Bronchial epithelial cell (primary cell): ENCODE results near the gene KCNAB1. TPM values are rescaled to one million over a fixed set of nuclear protein-coding genes. Genes with fewer than 3 reads are reported as not detected.
A peak's percentile ranks its signal among the peaks of the same experiment; 100 is the strongest.

ENCODE experiments used
- DNase-seq: peaks from one replicate; pipeline ENCODE4 v3.0.0-alpha.2; 2010; ENCODE audit warnings: low read depth
- FAIRE-seq: peaks from 2 replicates; lab custom pipeline; 2011; peaks lifted over from hg19 to GRCh38; lab: Jason Lieb, UNC
- H3K27me3 ChIP-seq: 2 replicates; pipeline ENCODE4 v1.5.1; 2011; ENCODE audit warnings: low read length; ENCODE audit not compliant: control insufficient read depth, insufficient read depth
- H3K36me3 ChIP-seq: 2 replicates; pipeline ENCODE4 v1.5.1; 2011; ENCODE audit warnings: low read length; ENCODE audit not compliant: control insufficient read depth, insufficient read depth
- H3K4me3 ChIP-seq: 2 replicates; pipeline ENCODE4 v1.5.1; 2011; ENCODE audit warnings: mild to moderate bottlenecking, low read depth, low read length, control low read depth
- total RNA-seq: library from RNA; depleted of rRNA; stranded (reverse); fragments of >200 nt; gene quantifications from 2 replicates; pipeline ENCODE4 v1.2.1, GENCODE V29; 2014
- TF ChIP-seq, protein P1 (sequence below): IDR thresholded peaks from 2 replicates; pipeline ENCODE4 v1.5.1; 2011; ENCODE audit warnings: mild to moderate bottlenecking, moderate library complexity, low read length, control low read depth, inconsistent platforms; ENCODE audit not compliant: insufficient read depth, severe bottlenecking

The KCNAB1 gene
- total RNA-seq, 1 donor from 2014 or later = 0.26 TPM

DNA sequence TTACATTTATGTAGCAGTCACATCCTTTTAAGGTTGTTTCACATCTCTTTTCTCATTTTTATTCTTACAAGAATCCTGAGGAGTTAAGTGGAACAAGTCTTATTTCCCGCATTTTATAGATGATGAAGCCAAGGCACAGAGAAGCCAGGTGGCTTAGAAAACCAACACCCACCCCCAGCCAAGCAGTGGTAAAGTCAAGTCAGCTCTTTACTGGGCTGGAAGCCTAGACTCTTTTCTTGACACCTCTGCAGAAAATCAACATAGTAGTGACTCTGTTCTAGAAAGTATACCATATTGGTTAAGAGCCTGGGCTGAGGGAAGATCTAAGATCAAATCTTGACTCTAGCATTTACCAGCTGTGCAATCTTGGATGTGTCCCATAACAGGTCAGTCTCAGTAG is 195.7 kb downstream of the KCNAB1 start:
- no peak for FAIRE-seq
- no peaks in the 10 kb centered on the region for H3K27me3 ChIP-seq
- H3K4me3 ChIP-seq = no peak overlapping the region
- DNase-seq = no peak
- H3K36me3 ChIP-seq = no peaks in the 10 kb centered on the region
- TF ChIP-seq, protein P1, sequence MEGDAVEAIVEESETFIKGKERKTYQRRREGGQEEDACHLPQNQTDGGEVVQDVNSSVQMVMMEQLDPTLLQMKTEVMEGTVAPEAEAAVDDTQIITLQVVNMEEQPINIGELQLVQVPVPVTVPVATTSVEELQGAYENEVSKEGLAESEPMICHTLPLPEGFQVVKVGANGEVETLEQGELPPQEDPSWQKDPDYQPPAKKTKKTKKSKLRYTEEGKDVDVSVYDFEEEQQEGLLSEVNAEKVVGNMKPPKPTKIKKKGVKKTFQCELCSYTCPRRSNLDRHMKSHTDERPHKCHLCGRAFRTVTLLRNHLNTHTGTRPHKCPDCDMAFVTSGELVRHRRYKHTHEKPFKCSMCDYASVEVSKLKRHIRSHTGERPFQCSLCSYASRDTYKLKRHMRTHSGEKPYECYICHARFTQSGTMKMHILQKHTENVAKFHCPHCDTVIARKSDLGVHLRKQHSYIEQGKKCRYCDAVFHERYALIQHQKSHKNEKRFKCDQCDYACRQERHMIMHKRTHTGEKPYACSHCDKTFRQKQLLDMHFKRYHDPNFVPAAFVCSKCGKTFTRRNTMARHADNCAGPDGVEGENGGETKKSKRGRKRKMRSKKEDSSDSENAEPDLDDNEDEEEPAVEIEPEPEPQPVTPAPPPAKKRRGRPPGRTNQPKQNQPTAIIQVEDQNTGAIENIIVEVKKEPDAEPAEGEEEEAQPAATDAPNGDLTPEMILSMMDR = no peak

DNA sequence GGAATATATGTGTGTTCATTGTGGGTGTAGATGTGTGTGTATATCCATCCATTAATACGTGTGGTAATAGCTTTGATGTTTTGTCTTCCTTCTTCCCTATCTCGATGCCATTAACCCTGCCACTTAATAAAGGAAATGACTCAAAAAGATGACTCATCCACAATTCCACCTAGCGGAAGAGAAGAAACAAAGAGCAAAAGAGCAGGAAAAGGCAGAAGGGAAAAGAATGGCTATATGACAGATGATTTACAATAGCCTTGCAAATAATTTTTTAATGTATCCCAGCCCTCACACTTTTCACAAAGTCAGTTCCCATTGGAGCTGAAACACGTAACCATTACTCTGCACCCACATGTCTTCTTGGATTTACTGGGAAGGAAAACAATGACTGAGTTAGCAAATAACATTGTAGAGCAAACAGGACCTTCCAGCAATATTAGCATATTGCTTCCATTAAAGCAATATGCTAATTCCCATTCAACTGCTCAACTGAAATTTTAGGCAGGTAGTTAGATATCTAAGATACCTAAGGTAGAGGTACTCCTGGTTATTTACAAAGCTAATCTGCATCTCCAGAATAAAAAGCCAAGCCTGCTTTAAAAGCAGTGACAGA is 197.2 kb downstream of the KCNAB1 start:
- peak; percentile 89 for DNase-seq
- Histone ChIP-seq H3K4me3 (no peak overlapping the region), H3K36me3 (no peaks in the 10 kb centered on the region), H3K27me3 (no peaks in the 10 kb centered on the region)
- FAIRE-seq = peak; percentile 32
- TF ChIP-seq, protein P1 = peak; percentile 2

DNA sequence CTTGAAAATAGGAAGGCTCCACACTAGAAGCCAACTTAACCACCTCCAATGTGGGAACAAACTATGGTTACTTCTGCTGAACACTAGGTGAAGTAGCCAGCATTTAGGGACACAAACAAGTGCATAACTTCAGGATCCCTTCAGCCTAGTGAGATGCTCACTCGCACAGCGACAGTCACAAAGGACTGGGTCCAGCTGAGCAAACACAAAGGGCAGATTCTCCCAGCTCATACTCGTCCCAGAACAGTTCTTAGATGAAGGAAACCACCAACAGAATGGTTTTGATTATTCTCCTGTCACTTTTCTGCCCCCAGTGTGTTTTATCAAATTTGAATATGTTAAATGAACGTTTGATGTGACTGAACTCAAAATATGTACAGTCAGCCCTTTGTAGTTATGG is 201.6 kb downstream of the KCNAB1 start:
- TF ChIP-seq, protein P1 = no peak
- DNase-seq (no peak), FAIRE-seq (no peak)
- no peaks in the 10 kb centered on the region for H3K36me3 ChIP-seq
- no peaks in the 10 kb centered on the region for H3K27me3 ChIP-seq
- H3K4me3 ChIP-seq = no peak overlapping the region

DNA sequence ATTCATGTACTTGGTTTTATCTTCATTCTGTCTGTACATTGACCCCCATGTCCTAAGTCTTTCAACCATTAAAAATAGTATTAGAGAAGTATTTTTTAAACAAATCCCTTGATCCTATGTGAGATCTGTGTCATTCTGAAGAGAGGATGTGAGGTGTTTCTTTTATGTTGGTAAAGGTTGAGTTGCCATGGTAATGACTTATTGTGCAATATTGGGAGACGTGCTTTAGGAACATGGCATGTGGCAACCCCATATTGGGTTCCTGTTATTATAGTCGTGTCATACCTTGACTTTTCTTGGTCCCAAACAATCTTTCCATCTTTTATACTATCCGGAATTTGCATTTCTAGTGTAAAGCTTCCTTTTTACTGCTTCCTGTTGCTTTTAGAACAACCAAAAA is 203.1 kb downstream of the KCNAB1 start:
- DNase-seq (peak; percentile 86), FAIRE-seq (no peak)
- H3K27me3 ChIP-seq = no peaks in the 10 kb centered on the region
- H3K36me3 ChIP-seq = no peaks in the 10 kb centered on the region
- TF ChIP-seq, protein P1 = no peak
- H3K4me3 ChIP-seq = no peak overlapping the region

DNA sequence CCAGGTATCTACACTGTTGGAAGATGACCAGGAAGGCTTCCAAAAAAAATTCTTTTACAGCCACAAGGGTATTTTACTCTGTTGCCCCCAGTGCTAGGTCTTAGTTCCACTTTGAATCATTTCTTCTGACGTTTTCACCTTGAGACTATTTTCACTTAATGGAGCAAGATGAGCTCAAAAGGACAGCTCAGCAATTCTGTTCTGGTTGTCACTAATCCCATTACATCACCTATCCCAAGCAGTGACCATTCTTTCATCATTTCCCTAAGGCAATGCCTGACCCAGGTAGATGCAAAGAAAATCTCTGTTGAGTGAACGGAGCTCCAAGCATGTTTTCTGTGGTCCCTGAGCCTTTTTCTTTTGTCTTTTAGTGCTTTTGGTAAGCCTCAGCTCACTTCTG is 210.0 kb downstream of the KCNAB1 start:
- peak; percentile 40 for FAIRE-seq
- Histone ChIP-seq H3K27me3 (no peaks in the 10 kb centered on the region), H3K4me3 (no peak overlapping the region), H3K36me3 (no peaks in the 10 kb centered on the region)
- TF ChIP-seq, protein P1 = no peak
- DNase-seq = no peak

DNA sequence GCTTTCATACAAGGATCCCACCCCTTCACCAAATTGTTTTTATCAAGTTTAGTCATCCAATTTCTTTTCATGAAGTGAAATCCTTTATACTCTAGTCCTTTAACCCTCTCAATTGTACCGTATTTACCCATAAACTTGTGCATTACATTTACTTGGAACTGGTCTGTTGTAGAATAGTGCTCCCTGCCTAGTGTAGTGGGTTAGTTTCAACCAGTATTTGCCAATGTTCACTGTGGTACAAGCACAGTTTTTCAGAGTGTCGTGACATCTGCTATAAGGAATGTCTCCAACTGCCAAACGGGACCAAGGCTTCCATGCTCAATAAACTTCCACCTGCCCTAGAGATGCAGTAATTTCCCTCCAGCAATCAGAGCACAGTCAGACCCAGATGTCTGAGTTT is 211.9 kb downstream of the KCNAB1 start:
- Histone ChIP-seq H3K4me3 (no peak overlapping the region), H3K36me3 (no peaks in the 10 kb centered on the region), H3K27me3 (no peaks in the 10 kb centered on the region)
- DNase-seq (no peak), FAIRE-seq (no peak)
- TF ChIP-seq, protein P1 = no peak
